ENCODE data around the gene OR51G1. TPM values are rescaled to one million over a fixed set of nuclear protein-coding genes. Genes with fewer than 3 reads are reported as not detected.

OR51G1 gene
- total RNA-seq, 1 donor from 2014 or later, result not detected

DNA sequence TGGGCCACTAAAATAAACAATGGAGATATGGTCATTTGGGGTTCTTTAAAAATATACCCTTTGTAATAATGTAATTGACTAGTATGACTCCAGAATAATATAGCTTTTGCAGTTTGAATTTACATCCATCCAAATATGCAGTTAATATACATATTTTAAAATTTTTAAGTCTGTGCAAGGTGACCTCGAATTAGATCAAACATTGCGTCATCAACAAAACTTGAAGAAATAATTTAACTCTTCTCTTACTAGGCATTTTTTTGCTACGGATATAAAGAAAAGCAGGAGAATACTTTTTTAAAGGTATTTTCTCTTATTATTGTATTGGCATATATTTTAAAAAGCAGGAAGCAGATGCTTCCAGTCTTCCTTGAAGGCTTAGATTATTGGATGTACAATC, 12.6 kb upstream of the OR51G1 start:
- ATAC-seq (ENCODE audit: low read depth) (no peak), DNase-seq (no peak)
- TF ChIP-seq, protein P1, sequence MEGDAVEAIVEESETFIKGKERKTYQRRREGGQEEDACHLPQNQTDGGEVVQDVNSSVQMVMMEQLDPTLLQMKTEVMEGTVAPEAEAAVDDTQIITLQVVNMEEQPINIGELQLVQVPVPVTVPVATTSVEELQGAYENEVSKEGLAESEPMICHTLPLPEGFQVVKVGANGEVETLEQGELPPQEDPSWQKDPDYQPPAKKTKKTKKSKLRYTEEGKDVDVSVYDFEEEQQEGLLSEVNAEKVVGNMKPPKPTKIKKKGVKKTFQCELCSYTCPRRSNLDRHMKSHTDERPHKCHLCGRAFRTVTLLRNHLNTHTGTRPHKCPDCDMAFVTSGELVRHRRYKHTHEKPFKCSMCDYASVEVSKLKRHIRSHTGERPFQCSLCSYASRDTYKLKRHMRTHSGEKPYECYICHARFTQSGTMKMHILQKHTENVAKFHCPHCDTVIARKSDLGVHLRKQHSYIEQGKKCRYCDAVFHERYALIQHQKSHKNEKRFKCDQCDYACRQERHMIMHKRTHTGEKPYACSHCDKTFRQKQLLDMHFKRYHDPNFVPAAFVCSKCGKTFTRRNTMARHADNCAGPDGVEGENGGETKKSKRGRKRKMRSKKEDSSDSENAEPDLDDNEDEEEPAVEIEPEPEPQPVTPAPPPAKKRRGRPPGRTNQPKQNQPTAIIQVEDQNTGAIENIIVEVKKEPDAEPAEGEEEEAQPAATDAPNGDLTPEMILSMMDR (IDR thresholded peaks at IDR 0.05), result no peak
- H3K4me3 Mint-ChIP-seq, result no peak overlapping the region
- no peak overlapping the region for H3K27ac Mint-ChIP-seq
- ChIA-PET POLR2A (no interaction called here), CTCF (no interaction called here)
- H3K36me3 Mint-ChIP-seq (ENCODE audit: low read depth), result no peaks in the 10 kb centered on the region
- no peaks in the 10 kb centered on the region for H3K4me1 Mint-ChIP-seq
- intact Hi-C loops (cut with micrococcal nuclease), result no loop called here
- H3K9me3 Mint-ChIP-seq, result no peaks in the 10 kb centered on the region
- peaks cover 2% of the 10 kb centered on the region for H3K27me3 Mint-ChIP-seq

GRCh38 chr11:4932751-4933150, 8.6 kb upstream of the OR51G1 start:
- ATAC-seq (ENCODE audit: low read depth) (no peak), DNase-seq (no peak)
- ChIA-PET POLR2A (no interaction called here), CTCF (no interaction called here)
- intact Hi-C loops (cut with micrococcal nuclease), result no loop called here
- Mint-ChIP-seq H3K4me3 (no peak overlapping the region), H3K36me3 (ENCODE audit: low read depth) (no peaks in the 10 kb centered on the region), H3K9me3 (no peaks in the 10 kb centered on the region), H3K27me3 (no peaks in the 10 kb centered on the region), H3K27ac (no peak overlapping the region), H3K4me1 (no peaks in the 10 kb centered on the region)
- TF ChIP-seq, protein P1 (IDR thresholded peaks at IDR 0.05), result no peak

DNA sequence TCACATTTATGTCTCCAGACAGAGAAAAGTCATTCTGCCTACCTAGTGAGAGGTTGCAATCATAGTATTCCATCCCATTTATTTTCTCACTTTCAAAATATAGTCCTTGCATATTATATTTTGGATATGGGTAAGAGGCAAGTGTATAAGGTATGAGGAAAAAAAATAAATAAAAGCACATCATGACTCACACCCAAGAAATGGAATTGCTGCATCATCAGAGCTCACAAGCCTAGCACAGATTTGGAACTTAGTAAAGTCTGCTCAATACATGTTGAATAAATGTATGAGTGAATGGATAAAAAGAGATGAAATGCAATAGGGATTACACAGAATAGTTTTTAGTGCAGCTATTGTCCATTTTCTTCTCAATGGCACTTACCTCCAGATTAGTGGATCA, 2.5 kb upstream of the OR51G1 start:
- Mint-ChIP-seq H3K27ac (no peak overlapping the region), H3K27me3 (no peaks in the 10 kb centered on the region), H3K9me3 (no peaks in the 10 kb centered on the region), H3K4me3 (no peak overlapping the region), H3K4me1 (no peaks in the 10 kb centered on the region), H3K36me3 (ENCODE audit: low read depth) (no peaks in the 10 kb centered on the region)
- ChIA-PET CTCF (no interaction called here), POLR2A (no interaction called here)
- TF ChIP-seq, protein P1 (IDR thresholded peaks at IDR 0.05), result no peak
- DNase-seq (no peak), ATAC-seq (ENCODE audit: low read depth) (no peak)
- intact Hi-C loops (cut with micrococcal nuclease), result no loop called here

DNA sequence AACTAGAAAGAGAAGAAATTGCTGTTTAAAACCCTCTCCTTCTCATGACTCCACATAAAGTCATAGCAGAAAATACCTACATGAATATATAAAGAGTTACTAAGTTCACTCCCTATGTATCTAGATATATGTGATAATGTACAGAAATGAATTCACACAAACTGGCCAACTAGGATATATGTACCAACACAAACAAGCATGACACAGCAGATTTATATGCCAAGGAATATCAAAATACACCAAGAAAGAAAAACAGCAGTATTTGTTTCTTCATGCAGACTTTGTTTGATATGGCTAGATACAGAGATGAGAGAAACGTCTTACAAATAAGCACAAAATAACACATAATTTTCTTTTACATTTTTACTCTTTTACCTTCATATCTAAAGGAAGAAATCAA, 1.8 kb downstream of the OR51G1 start:
- CTCF ChIA-PET, result no interaction called here
- Mint-ChIP-seq H3K4me3 (no peak overlapping the region), H3K27me3 (no peaks in the 10 kb centered on the region), H3K27ac (no peak overlapping the region), H3K36me3 (ENCODE audit: low read depth) (no peaks in the 10 kb centered on the region), H3K9me3 (no peaks in the 10 kb centered on the region), H3K4me1 (no peaks in the 10 kb centered on the region)
- POLR2A ChIA-PET, result no interaction called here
- TF ChIP-seq, protein P1 (IDR thresholded peaks at IDR 0.05), result no peak
- intact Hi-C loops (cut with micrococcal nuclease), result no loop called here
- ATAC-seq (ENCODE audit: low read depth), result no peak
- no peak for DNase-seq

GRCh38 chr11:4921796-4922195, 2.3 kb downstream of the OR51G1 start:
- no peaks in the 10 kb centered on the region for H3K27me3 Mint-ChIP-seq
- DNase-seq (no peak), ATAC-seq (ENCODE audit: low read depth) (no peak)
- no peaks in the 10 kb centered on the region for H3K36me3 Mint-ChIP-seq (ENCODE audit: low read depth)
- ChIA-PET POLR2A (no interaction called here), CTCF (no interaction called here)
- no peaks in the 10 kb centered on the region for H3K9me3 Mint-ChIP-seq
- intact Hi-C loops (cut with micrococcal nuclease), result no loop called here
- no peak overlapping the region for H3K27ac Mint-ChIP-seq
- H3K4me3 Mint-ChIP-seq, result no peak overlapping the region
- H3K4me1 Mint-ChIP-seq, result no peaks in the 10 kb centered on the region
- TF ChIP-seq, protein P1 (IDR thresholded peaks at IDR 0.05), result no peak

All from activated B cell treated with CpG ODN at 0.5 μM for 24 hours (primary cell).